PC-9 (cell line): ENCODE results near the gene SELENBP1. TPM values are rescaled to one million over a fixed set of nuclear protein-coding genes. Genes with fewer than 3 reads are reported as not detected.

Experiments used
- BruUV-seq: library from RNA; stranded (reverse); fragments of 400-500 nt; replicated peaks from 2 replicates; lab custom pipeline; 2021; lab: Mats Ljungman, UMichigan
- CTCF ChIA-PET: fragments of 300-600 bp; sonication (Branson Sonifier 250); formaldehyde crosslinking; loops from one replicate; lab custom pipeline; 2022; ENCODE audit warnings: antibody characterized with exemption; lab: Charles Lee
- POLR2A ChIA-PET: fragments of 300-600 bp; sonication (Branson Sonifier 250); formaldehyde crosslinking; loops from one replicate; lab custom pipeline; 2022; ENCODE audit warnings: antibody characterized with exemption; ENCODE audit not compliant: unreplicated experiment; lab: Charles Lee
- DNase-seq, 2 experiments: peaks; one replicate each; pipeline versions ENCODE4 v3.0.0 to v3.0.0-alpha.2; 2015 to 2022; ENCODE audit warnings: mixed read lengths in 1 of 2
- H2AFZ ChIP-seq: fragments of 200-600 bp; sonication (generic); 2 replicates; pipeline ENCODE4 v1.8.1; 2017; ENCODE audit warnings: antibody characterized with exemption
- H3F3A ChIP-seq: fragments of 200-600 bp; sonication (generic); 2 replicates; pipeline ENCODE4 v1.8.1; 2017; ENCODE audit warnings: antibody characterized with exemption, mild to moderate bottlenecking, low read depth; ENCODE audit not compliant: insufficient read depth
- H3K27ac ChIP-seq: fragments of 200-600 bp; sonication (generic); 2 replicates; pipeline ENCODE4 v1.6.1; 2016; ENCODE audit warnings: mixed run types
- H3K27me3 ChIP-seq: fragments of 200-600 bp; sonication (generic); 2 replicates; pipeline ENCODE4 v1.6.1; 2016; ENCODE audit warnings: low read depth, mixed run types; ENCODE audit not compliant: insufficient read depth
- H3K36me3 ChIP-seq: fragments of 200-600 bp; sonication (generic); 2 replicates; pipeline ENCODE4 v1.6.1; 2016; ENCODE audit warnings: low read depth, mixed run types
- H3K4me1 ChIP-seq: fragments of 200-600 bp; sonication (generic); replicated peaks from 2 replicates; pipeline ENCODE4 v1.6.1; 2016; ENCODE audit warnings: mixed run types; ENCODE audit not compliant: insufficient read depth
- H3K4me2 ChIP-seq: fragments of 200-600 bp; sonication (generic); 2 replicates; pipeline ENCODE4 v1.6.1; 2017; ENCODE audit warnings: mixed run types
- H3K4me3 ChIP-seq: fragments of 200-600 bp; sonication (generic); 2 replicates; pipeline ENCODE4 v1.6.1; 2016; ENCODE audit warnings: mixed run types
- H3K79me2 ChIP-seq: fragments of 200-600 bp; sonication (generic); 2 replicates; pipeline ENCODE4 v1.6.1; 2017; ENCODE audit warnings: low read depth, mixed run types
- H3K9me2 ChIP-seq: fragments of 200-600 bp; sonication (generic); 2 replicates; pipeline ENCODE4 v1.8.1; 2017; ENCODE audit warnings: mild to moderate bottlenecking; ENCODE audit not compliant: insufficient read depth
- H3K9me3 ChIP-seq: fragments of 200-600 bp; sonication (generic); 2 replicates; pipeline ENCODE4 v1.8.1; 2016; ENCODE audit warnings: low read depth; ENCODE audit not compliant: insufficient read depth
- H4K20me1 ChIP-seq: fragments of 200-600 bp; sonication (generic); 2 replicates; pipeline ENCODE4 v1.8.1; 2017; ENCODE audit not compliant: insufficient read depth
- EZH2 ChIP-seq: fragments of 200-600 bp; sonication (generic); IDR thresholded peaks from 2 replicates; pipeline ENCODE4 v1.8.0; 2017; ENCODE audit warnings: antibody characterized with exemption, low read depth
- intact Hi-C: fragments of 100-400 bp; cut with micrococcal nuclease; formaldehyde crosslinking; loops from one replicate; pipeline ENCODE4 v1.10.0; 2022; ENCODE audit not compliant: unreplicated experiment
- total RNA-seq: library from RNA; stranded (reverse); gene quantifications from 2 replicates; pipeline ENCODE4 v1.2.3, GENCODE V29; 2021
- TF ChIP-seq, protein P1 (sequence below): fragments of 200-600 bp; sonication (generic); conservative IDR thresholded peaks from 2 replicates; pipeline ENCODE4 v1.6.1; 2017; ENCODE audit warnings: mixed run types, antibody characterized with exemption, mild to moderate bottlenecking, moderate library complexity

Gene SELENBP1
- total RNA-seq, 1 experiment from 2014 or later: 11.3 TPM

DNA sequence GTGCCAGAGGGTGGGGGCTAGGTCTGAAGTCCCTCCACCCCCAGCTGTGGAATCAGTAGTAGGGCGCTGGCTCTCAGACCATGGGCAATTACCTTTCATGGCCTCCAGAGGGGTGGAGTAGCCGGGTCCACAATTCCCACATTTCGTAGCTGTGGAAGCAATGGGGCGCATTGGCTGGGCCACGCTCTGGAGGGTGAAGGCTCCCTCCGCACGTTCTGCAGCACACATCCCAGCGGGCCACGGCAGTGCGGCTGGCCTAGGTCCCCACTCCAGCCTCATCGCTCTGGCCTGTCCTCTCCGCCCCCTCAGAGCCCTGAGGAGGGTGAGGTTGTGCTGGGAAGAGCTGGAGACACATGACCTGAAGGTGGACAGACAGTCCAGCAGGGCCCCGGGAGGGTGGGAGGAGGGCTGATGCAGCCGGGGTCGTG, 2.9 kb downstream of the SELENBP1 start:
- Histone ChIP-seq H3K4me2 (no peak overlapping the region), H3K79me2 (no peaks in the 10 kb centered on the region), H3K4me1 (no peaks in the 10 kb centered on the region; the same call in 1 of the 2 replicates), H3K36me3 (no peaks in the 10 kb centered on the region), H3F3A (peaks cover 5% of the 10 kb centered on the region; the same call in 1 of the 2 replicates), H2AFZ (no peak overlapping the region), H3K9me2 (no peaks in the 10 kb centered on the region), H3K27ac (no peak overlapping the region), H3K9me3 (no peaks in the 10 kb centered on the region), H4K20me1 (no peaks in the 10 kb centered on the region), H3K4me3 (no peak overlapping the region), H3K27me3 (no peaks in the 10 kb centered on the region)
- no peak for TF ChIP-seq EZH2
- TF ChIP-seq, protein P1, sequence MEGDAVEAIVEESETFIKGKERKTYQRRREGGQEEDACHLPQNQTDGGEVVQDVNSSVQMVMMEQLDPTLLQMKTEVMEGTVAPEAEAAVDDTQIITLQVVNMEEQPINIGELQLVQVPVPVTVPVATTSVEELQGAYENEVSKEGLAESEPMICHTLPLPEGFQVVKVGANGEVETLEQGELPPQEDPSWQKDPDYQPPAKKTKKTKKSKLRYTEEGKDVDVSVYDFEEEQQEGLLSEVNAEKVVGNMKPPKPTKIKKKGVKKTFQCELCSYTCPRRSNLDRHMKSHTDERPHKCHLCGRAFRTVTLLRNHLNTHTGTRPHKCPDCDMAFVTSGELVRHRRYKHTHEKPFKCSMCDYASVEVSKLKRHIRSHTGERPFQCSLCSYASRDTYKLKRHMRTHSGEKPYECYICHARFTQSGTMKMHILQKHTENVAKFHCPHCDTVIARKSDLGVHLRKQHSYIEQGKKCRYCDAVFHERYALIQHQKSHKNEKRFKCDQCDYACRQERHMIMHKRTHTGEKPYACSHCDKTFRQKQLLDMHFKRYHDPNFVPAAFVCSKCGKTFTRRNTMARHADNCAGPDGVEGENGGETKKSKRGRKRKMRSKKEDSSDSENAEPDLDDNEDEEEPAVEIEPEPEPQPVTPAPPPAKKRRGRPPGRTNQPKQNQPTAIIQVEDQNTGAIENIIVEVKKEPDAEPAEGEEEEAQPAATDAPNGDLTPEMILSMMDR: no peak
- intact Hi-C loops: no loop called here
- CTCF ChIA-PET: no interaction called here
- POLR2A ChIA-PET: interaction anchor here (0.6 kb wide), 1 partner anchor 307 kb away, joined by 3 read pairs; no protein-coding TSS in a partner anchor
- DNase-seq: no peak
- BruUV-seq: no TSS peak

DNA sequence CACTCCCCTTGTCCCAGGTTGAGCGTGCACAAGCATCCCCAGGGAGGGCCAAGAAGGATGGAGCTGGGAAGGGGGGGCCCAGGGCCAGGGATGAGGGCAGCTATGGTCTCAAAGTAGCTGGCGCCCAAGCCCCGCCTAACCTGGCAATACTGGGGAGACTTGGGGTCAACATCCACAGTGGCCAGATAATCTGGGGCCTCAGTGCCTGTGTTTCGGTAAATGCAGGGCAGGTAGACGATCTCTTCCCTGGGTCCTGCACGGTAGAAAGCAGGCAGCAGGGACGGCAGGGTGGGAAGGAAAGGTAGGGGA, 3.2 kb downstream of the SELENBP1 start:
- Histone ChIP-seq H3F3A (peaks cover 5% of the 10 kb centered on the region; the same call in 1 of the 2 replicates), H3K4me2 (no peak overlapping the region), H3K36me3 (no peaks in the 10 kb centered on the region), H4K20me1 (no peaks in the 10 kb centered on the region), H3K9me2 (no peaks in the 10 kb centered on the region), H3K79me2 (no peaks in the 10 kb centered on the region), H3K4me3 (no peak overlapping the region), H2AFZ (no peak overlapping the region), H3K9me3 (no peaks in the 10 kb centered on the region), H3K4me1 (no peaks in the 10 kb centered on the region; the same call in 1 of the 2 replicates), H3K27ac (no peak overlapping the region), H3K27me3 (no peaks in the 10 kb centered on the region)
- no peak for TF ChIP-seq EZH2
- TF ChIP-seq, protein P1: no peak
- ChIA-PET POLR2A (no interaction called here), CTCF (interaction anchor here (0.6 kb wide), 1 partner anchor 126 kb away, joined by 6 read pairs; no protein-coding TSS in a partner anchor)
- intact Hi-C loops: no loop called here
- BruUV-seq: no TSS peak
- DNase-seq: no peak

DNA sequence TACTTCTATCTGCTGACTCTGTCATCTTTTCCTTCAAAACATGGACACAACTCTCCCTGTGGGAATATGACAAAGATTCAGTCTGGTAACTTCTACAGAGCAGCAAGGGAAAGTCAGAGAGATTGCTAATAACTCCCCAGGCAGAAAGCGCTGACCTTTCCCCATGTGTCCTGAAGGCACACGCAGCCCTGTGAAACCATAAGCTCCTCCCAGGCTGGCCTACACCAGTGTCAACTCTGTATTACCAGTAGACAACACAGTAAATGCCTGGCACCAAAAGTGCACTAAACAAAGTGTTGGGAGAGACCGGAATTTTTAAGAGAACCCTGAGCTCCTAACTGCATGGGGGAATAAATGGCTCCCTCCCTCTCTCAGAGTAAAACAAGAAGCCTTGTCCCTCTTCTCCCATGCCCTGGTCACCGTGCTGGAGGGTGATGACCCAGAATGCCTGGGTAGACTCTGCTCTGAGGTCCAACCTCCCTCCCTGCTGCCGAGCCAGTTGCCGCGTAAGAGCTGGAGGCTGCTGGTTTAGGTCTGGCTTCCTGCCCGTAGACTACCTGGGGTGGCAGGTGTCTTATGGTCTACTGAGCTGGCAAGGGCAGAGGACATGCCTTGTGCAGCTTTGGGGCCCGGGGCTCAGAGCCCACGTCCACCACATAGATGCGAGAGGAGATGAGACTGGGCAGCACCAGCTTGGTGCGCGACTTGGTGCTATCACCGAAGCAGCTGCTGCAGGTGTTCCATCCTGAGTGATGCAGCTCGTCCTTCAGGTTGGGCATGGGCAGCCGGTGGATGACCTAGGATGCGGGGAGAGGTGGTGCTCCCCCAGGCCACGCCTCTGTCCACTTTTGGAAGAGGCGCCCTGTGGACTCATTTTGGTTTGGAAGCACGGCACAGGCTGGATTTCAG, 3.9 kb downstream of the SELENBP1 start:
- Histone ChIP-seq H3K79me2 (no peaks in the 10 kb centered on the region), H3K4me2 (no peak overlapping the region), H3K27me3 (no peaks in the 10 kb centered on the region), H3K9me3 (no peaks in the 10 kb centered on the region), H4K20me1 (no peaks in the 10 kb centered on the region), H3F3A (peaks cover 5% of the 10 kb centered on the region; the same call in 1 of the 2 replicates), H3K9me2 (no peaks in the 10 kb centered on the region), H3K27ac (no peak overlapping the region), H2AFZ (no peak overlapping the region), H3K36me3 (no peaks in the 10 kb centered on the region), H3K4me1 (no peaks in the 10 kb centered on the region; the same call in 1 of the 2 replicates), H3K4me3 (no peak overlapping the region)
- no TSS peak for BruUV-seq
- no peak for DNase-seq
- intact Hi-C loops: no loop called here
- CTCF ChIA-PET: interaction anchor here (0.5 to 0.6 kb wide), 2 partner anchors 66 to 126 kb away, joined by 3 to 6 read pairs; no protein-coding TSS in a partner anchor
- no peak for TF ChIP-seq EZH2
- TF ChIP-seq, protein P1: no peak
- POLR2A ChIA-PET: interaction anchor here (0.5 kb wide), 1 partner anchor 61 kb away, joined by 5 read pairs; no protein-coding TSS in a partner anchor
